ENCODE data around the gene ROR2. TPM values are rescaled to one million over a fixed set of nuclear protein-coding genes. Genes with fewer than 3 reads are reported as not detected.
"Not testable (repeated sequence)": the region's sequence is repeated elsewhere in the genome, so short reads cannot be mapped to it uniquely, and the experiment has no call there.

Gene ROR2
- total and polyA plus RNA-seq, 7 donors = 0.46 to 81.7 (median 51.4) TPM

GRCh38 chr9:91913096-91913495 is 36.9 kb downstream of the ROR2 start:
- peak overlapping the region in 1 of 4 donors; percentile 46 for H3K27ac ChIP-seq
- intact Hi-C loops (cut with DNase I) = no loop called here
- no peaks in the 10 kb centered on the region for H3K9me3 ChIP-seq
- TF ChIP-seq CTCF (IDR thresholded peaks at IDR 0.05) (no peak), POLR2A (IDR thresholded peaks at IDR 0.05) (no peak), POLR2AphosphoS5 (IDR thresholded peaks at IDR 0.05) (no peak), EP300 (IDR thresholded peaks at IDR 0.05) (no peak)
- no peaks in the 10 kb centered on the region for H3K27me3 ChIP-seq
- H3K4me3 ChIP-seq = no peak overlapping the region
- no peak for DNase-seq
- WGBS, 2 donors = 91 to 93% methylated on average over 2 of the region's 2 CpGs
- peaks cover 0 to 91% (median 47%) of the 10 kb centered on the region in 4 donors for H3K4me1 ChIP-seq
- no peaks in the 10 kb centered on the region for H3K36me3 ChIP-seq

GRCh38 chr9:91911657-91912056 is 38.4 kb downstream of the ROR2 start:
- Histone ChIP-seq H3K4me3 (no peak overlapping the region), H3K27me3 (no peaks in the 10 kb centered on the region), H3K36me3 (no peaks in the 10 kb centered on the region), H3K27ac (peak overlapping the region in 3 of 4 donors; percentile 1 to 61 (median 59)), H3K4me1 (peaks cover 0 to 91% (median 54%) of the 10 kb centered on the region in 4 donors), H3K9me3 (no peaks in the 10 kb centered on the region)
- no peak for DNase-seq
- intact Hi-C loops (cut with DNase I) = no loop called here
- TF ChIP-seq POLR2AphosphoS5 (IDR thresholded peaks at IDR 0.05) (no peak), CTCF (IDR thresholded peaks at IDR 0.05) (no peak), POLR2A (IDR thresholded peaks at IDR 0.05) (no peak), EP300 (IDR thresholded peaks at IDR 0.05) (no peak)
- 53 to 57% methylated on average over 2 of the region's 2 CpGs for WGBS, 2 donors

GRCh38 chr9:91909256-91909655 is 40.8 kb downstream of the ROR2 start:
- H3K36me3 ChIP-seq; H3K27me3 ChIP-seq; DNase-seq; H3K9me3 ChIP-seq; H3K4me3 ChIP-seq; intact Hi-C loops (cut with DNase I): not testable (repeated sequence)
- WGBS, 2 donors = 84 to 95% methylated on average over 3 of the region's 3 CpGs
- H3K27ac ChIP-seq = peak overlapping the region in 2 of 4 donors; percentile 24 to 94
- H3K4me1 ChIP-seq = peaks cover 0 to 95% (median 62%) of the 10 kb centered on the region in 4 donors

- Histone ChIP-seq H3K4me1 (peaks cover 0 to 95% (median 67%) of the 10 kb centered on the region in 4 donors), H3K4me3 (no peak overlapping the region), H3K36me3 (no peaks in the 10 kb centered on the region), H3K27ac (peak overlapping the region in 2 of 4 donors; percentile 5 to 94), H3K9me3 (no peaks in the 10 kb centered on the region), H3K27me3 (no peaks in the 10 kb centered on the region)
- no peak for DNase-seq
- 66 to 77% methylated on average over 4 of the region's 4 CpGs for WGBS, 2 donors
- intact Hi-C loops (cut with DNase I) = no loop called here
- no peak for TF ChIP-seq POLR2AphosphoS5 (IDR thresholded peaks at IDR 0.05)
- no peak for TF ChIP-seq EP300 (IDR thresholded peaks at IDR 0.05)
- no peak for TF ChIP-seq POLR2A (IDR thresholded peaks at IDR 0.05)
- TF ChIP-seq CTCF (IDR thresholded peaks at IDR 0.05) = no peak
These were observed 41.3 kb downstream of the ROR2 start for GRCh38 chr9:91908746-91909145.

- H3K27me3 ChIP-seq = no peaks in the 10 kb centered on the region
- WGBS, 2 donors = 66 to 71% methylated on average over 2 of the region's 2 CpGs
- peaks cover 0 to 95% (median 72%) of the 10 kb centered on the region in 4 donors for H3K4me1 ChIP-seq
- TF ChIP-seq CTCF (IDR thresholded peaks at IDR 0.05) = no peak
- TF ChIP-seq EP300 (IDR thresholded peaks at IDR 0.05) = no peak
- TF ChIP-seq POLR2AphosphoS5 (IDR thresholded peaks at IDR 0.05) = no peak
- TF ChIP-seq POLR2A (IDR thresholded peaks at IDR 0.05) = no peak
- peak overlapping the region in 2 of 4 donors; percentile 5 to 94 for H3K27ac ChIP-seq
- no peak for DNase-seq
- intact Hi-C loops (cut with DNase I) = no loop called here
- H3K9me3 ChIP-seq = no peaks in the 10 kb centered on the region
- H3K4me3 ChIP-seq = no peak overlapping the region
- H3K36me3 ChIP-seq = no peaks in the 10 kb centered on the region
These were observed 41.8 kb downstream of the ROR2 start for GRCh38 chr9:91908293-91908623.
